ENCODE data around the gene GASK1A. TPM values are rescaled to one million over a fixed set of nuclear protein-coding genes. Genes with fewer than 3 reads are reported as not detected.

GASK1A gene
- total RNA-seq, 1 donor from 2014 or later: not detected

DNA sequence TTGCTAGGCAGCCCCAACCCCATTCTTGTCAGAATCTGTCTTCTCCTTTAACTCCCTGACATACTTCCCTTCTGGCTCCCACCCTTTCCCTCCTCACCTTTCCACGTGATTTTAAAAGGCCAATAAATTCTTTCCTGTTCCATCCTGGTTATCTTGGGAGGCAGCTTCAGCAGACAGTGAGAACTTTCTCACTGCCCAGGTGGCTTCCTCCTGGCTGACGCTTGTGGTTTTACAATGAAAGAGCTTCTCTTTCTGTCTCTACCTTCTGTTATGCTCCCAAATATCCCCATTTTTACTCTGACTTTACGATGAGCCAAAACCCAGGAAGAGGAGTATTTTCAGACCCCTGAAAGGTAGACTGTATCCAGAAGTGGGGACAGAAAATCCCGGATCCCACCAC, 42.1 kb downstream of the GASK1A start:
- TF ChIP-seq, protein P1, sequence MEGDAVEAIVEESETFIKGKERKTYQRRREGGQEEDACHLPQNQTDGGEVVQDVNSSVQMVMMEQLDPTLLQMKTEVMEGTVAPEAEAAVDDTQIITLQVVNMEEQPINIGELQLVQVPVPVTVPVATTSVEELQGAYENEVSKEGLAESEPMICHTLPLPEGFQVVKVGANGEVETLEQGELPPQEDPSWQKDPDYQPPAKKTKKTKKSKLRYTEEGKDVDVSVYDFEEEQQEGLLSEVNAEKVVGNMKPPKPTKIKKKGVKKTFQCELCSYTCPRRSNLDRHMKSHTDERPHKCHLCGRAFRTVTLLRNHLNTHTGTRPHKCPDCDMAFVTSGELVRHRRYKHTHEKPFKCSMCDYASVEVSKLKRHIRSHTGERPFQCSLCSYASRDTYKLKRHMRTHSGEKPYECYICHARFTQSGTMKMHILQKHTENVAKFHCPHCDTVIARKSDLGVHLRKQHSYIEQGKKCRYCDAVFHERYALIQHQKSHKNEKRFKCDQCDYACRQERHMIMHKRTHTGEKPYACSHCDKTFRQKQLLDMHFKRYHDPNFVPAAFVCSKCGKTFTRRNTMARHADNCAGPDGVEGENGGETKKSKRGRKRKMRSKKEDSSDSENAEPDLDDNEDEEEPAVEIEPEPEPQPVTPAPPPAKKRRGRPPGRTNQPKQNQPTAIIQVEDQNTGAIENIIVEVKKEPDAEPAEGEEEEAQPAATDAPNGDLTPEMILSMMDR (IDR thresholded peaks at IDR 0.05; ENCODE audit: partially characterized antibody, unreplicated experiment): no peak
- H3K9me3 Mint-ChIP-seq (ENCODE audit: unreplicated experiment): no peaks in the 10 kb centered on the region
- no peak for DNase-seq
- H3K27ac Mint-ChIP-seq (ENCODE audit: unreplicated experiment): no peak overlapping the region
- H3K36me3 Mint-ChIP-seq (ENCODE audit: unreplicated experiment): no peaks in the 10 kb centered on the region
- no peaks in the 10 kb centered on the region for H3K27me3 Mint-ChIP-seq (ENCODE audit: unreplicated experiment)
- H3K4me1 Mint-ChIP-seq (ENCODE audit: low read depth, unreplicated experiment): no peaks in the 10 kb centered on the region
- no peak overlapping the region for H3K4me3 Mint-ChIP-seq (ENCODE audit: unreplicated experiment)

DNA sequence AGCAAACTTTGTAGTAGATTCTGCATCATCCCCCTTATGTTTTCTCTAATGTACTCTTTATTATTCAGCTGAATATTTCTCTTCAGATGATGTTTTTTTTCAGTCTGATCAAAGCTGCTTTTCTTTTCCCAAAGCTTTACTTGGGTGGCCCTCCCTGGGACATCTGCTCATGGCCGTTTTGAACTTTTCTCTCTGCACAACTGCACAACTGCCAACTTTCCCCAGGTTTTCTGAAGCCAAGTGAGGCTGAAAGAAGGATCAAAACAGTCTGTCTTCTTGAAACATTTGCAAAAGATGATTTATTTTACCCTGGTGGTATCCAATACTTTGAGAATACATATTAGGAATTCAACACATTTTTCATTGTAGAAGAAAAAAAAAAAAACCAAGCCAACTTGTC, 43.0 kb downstream of the GASK1A start:
- no peak overlapping the region for H3K4me3 Mint-ChIP-seq (ENCODE audit: unreplicated experiment)
- TF ChIP-seq, protein P1 (IDR thresholded peaks at IDR 0.05; ENCODE audit: partially characterized antibody, unreplicated experiment): no peak
- H3K4me1 Mint-ChIP-seq (ENCODE audit: low read depth, unreplicated experiment): no peaks in the 10 kb centered on the region
- no peaks in the 10 kb centered on the region for H3K36me3 Mint-ChIP-seq (ENCODE audit: unreplicated experiment)
- H3K27ac Mint-ChIP-seq (ENCODE audit: unreplicated experiment): no peak overlapping the region
- DNase-seq: no peak
- H3K9me3 Mint-ChIP-seq (ENCODE audit: unreplicated experiment): no peaks in the 10 kb centered on the region
- H3K27me3 Mint-ChIP-seq (ENCODE audit: unreplicated experiment): no peaks in the 10 kb centered on the region

DNA sequence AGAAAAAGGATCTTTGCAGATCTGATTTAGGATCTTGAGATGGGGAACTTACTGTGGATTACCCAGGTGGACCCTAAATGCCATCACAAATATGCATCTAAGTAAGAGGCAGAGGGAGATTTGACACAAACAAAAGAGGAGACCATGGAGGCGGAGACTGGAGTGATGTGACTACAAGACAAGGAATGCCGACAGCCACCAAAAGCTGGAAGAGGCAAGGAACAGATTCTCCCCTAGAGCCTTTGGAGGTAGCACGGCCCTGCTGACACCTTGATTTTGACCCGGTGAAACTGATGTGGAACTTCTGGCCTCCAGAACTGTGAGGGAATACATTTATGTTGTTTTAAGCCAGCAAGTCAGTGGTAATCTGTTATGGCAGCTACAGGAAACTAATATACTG, 44.0 kb downstream of the GASK1A start:
- DNase-seq: no peak

DNA sequence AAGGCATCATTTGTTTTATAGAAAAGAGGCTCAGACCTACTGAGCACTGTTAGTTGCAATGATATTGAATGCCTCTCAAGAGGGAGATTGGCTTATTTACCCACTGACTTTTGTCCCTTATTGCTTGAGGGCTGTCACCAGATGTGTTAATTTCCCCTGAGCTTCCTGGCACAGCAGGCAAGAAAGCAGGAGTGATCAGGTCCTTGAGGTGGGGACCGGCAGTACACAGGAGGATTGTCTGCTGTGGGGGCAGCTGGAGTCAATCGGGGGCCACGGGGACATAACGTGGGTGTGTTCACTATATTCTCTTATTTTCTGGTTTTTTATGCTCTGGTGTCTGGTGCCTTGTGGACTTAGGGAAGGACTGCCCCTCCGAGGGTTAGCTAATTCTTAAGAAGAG, 44.6 kb downstream of the GASK1A start:
- no peaks in the 10 kb centered on the region for H3K4me1 Mint-ChIP-seq (ENCODE audit: low read depth, unreplicated experiment)
- H3K27ac Mint-ChIP-seq (ENCODE audit: unreplicated experiment): no peak overlapping the region
- TF ChIP-seq, protein P1 (IDR thresholded peaks at IDR 0.05; ENCODE audit: partially characterized antibody, unreplicated experiment): no peak
- no peaks in the 10 kb centered on the region for H3K36me3 Mint-ChIP-seq (ENCODE audit: unreplicated experiment)
- no peak for DNase-seq
- H3K4me3 Mint-ChIP-seq (ENCODE audit: unreplicated experiment): no peak overlapping the region
- no peaks in the 10 kb centered on the region for H3K9me3 Mint-ChIP-seq (ENCODE audit: unreplicated experiment)
- H3K27me3 Mint-ChIP-seq (ENCODE audit: unreplicated experiment): no peaks in the 10 kb centered on the region

More for the DNA sequence above, 44.0 kb downstream of the GASK1A start:
- Mint-ChIP-seq H3K4me1 (ENCODE audit: low read depth, unreplicated experiment) (no peaks in the 10 kb centered on the region), H3K36me3 (ENCODE audit: unreplicated experiment) (no peaks in the 10 kb centered on the region), H3K4me3 (ENCODE audit: unreplicated experiment) (no peak overlapping the region), H3K27me3 (ENCODE audit: unreplicated experiment) (no peaks in the 10 kb centered on the region), H3K9me3 (ENCODE audit: unreplicated experiment) (no peaks in the 10 kb centered on the region), H3K27ac (ENCODE audit: unreplicated experiment) (no peak overlapping the region)
- TF ChIP-seq, protein P1 (IDR thresholded peaks at IDR 0.05; ENCODE audit: partially characterized antibody, unreplicated experiment): no peak

DNA sequence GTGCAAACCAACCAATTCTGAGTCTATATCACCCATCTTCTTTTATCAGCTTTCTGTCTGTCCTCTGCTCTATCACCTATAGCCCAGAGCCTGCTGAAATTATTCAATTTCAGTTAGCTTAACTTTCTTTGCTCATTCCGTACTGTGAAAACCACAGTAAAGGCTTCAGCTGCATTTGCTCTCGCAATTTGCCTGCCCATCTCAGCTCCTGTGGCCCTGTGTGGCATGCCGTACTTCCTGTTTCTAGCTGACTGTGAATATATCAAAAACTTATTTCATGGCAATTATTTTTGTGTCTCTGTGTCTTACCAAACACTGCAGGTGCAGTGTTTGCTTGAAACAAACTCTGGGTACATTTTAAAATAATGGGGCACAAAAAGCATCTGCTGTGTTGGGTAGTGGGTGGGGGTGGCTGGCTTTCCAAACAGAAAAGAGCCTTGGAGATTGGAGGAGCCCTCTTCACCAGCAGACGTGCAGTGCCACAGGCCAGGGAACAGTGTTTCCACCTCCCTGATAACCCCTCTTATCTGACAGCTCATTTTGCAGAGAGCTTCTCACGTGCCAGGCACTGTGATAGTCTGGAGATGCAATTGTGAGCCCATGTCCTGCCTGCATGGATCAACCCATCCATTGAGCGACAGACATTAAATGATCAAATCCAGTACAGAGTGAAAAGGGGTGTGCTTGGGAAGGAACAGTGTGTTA, 45.2 kb downstream of the GASK1A start:
- TF ChIP-seq, protein P1 (IDR thresholded peaks at IDR 0.05; ENCODE audit: partially characterized antibody, unreplicated experiment): no peak
- no peaks in the 10 kb centered on the region for H3K27me3 Mint-ChIP-seq (ENCODE audit: unreplicated experiment)

More for the DNA sequence above, 45.2 kb downstream of the GASK1A start:
- H3K36me3 Mint-ChIP-seq (ENCODE audit: unreplicated experiment): no peaks in the 10 kb centered on the region
- no peak for DNase-seq
- no peak overlapping the region for H3K4me3 Mint-ChIP-seq (ENCODE audit: unreplicated experiment)
- H3K4me1 Mint-ChIP-seq (ENCODE audit: low read depth, unreplicated experiment): no peaks in the 10 kb centered on the region
- H3K27ac Mint-ChIP-seq (ENCODE audit: unreplicated experiment): no peak overlapping the region
- no peaks in the 10 kb centered on the region for H3K9me3 Mint-ChIP-seq (ENCODE audit: unreplicated experiment)

Measured in glutamatergic neuron (in vitro differentiated cells).